ENCODE measurements around the gene SART3. TPM values are rescaled to one million over a fixed set of nuclear protein-coding genes. Genes with fewer than 3 reads are reported as not detected.

The SART3 gene
- total and polyA plus RNA-seq, 2 of the 4 experiments (the other 2 are of a cell fraction) = 22.6 to 37.8 TPM

DNA sequence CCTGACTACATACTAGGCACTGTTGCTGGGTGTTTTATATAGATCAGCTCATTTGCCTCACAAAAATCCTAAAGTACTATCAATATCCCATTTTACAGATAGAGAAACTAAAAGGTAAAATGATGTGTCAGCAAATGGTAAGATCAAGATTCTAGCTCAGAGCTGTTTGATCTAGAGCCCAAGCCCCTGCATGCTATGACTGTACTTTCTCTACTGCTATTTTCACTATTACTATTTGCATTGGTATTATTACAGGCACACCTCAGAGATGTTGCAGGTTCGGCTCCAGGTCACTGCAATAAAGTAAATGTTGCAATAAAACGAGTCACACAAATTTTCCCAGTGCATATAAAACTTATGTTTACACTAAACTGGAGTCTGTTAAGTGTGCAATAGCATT, 12.3 kb upstream of the SART3 start:
- H2AFZ ChIP-seq (replicated peaks; ENCODE audit: low read length, poor library complexity) = no peak overlapping the region
- H3K56ac ChIP-seq (ENCODE audit: extremely low read depth, insufficient read depth, low read length) = no peak overlapping the region
- intact Hi-C loops (cut with micrococcal nuclease) = no loop called here
- H3K9ac ChIP-seq (ENCODE audit: low read depth, low read length) = no peak overlapping the region
- no peak overlapping the region for H4K8ac ChIP-seq (ENCODE audit: low read depth in 2 of 2, low read length in 2 of 2)
- H4K5ac ChIP-seq (ENCODE audit: low read depth, low read length) = no peak overlapping the region
- DNase-seq (no peak), ATAC-seq (ENCODE audit: low read depth) (no peak)
- H3K4me2 ChIP-seq (ENCODE audit: low read depth, low read length) = no peak overlapping the region
- no peak overlapping the region for H2BK5ac ChIP-seq (ENCODE audit: low read depth, low read length, poor library complexity, severe bottlenecking)
- H2BK120ac ChIP-seq (ENCODE audit: low read depth, low read length) = no peak overlapping the region
- H3K9me3 ChIP-seq (ENCODE audit: control insufficient read depth, insufficient read depth, low read length) = no peaks in the 10 kb centered on the region
- H4K20me1 ChIP-seq (ENCODE audit: insufficient read depth, low read length) = no peaks in the 10 kb centered on the region
- no peak overlapping the region for H3K4me3 ChIP-seq (ENCODE audit: insufficient read depth, low read depth, low read length)
- no peak overlapping the region for H2AK9ac ChIP-seq (replicated peaks; ENCODE audit: low read depth, low read length, poor library complexity)
- BruUV-seq (replicated peaks) = no TSS peak
- no peaks in the 10 kb centered on the region for H3K27me3 ChIP-seq (ENCODE audit: control insufficient read depth, insufficient read depth, low read length)
- no peak overlapping the region for H3K14ac ChIP-seq (replicated peaks; ENCODE audit: low read depth, low read length)
- H2BK15ac ChIP-seq (ENCODE audit: low read depth, low read length) = no peak overlapping the region
- in situ Hi-C loops (cut with MboI; ENCODE audit: low sequenced_read_pairs) = no loop called here
- H3K27ac ChIP-seq (ENCODE audit: insufficient read depth, low read length) = no peak overlapping the region
- H3K4ac ChIP-seq (ENCODE audit: low read depth, low read length) = no peak overlapping the region
- no peaks in the 10 kb centered on the region for H3K4me1 ChIP-seq (ENCODE audit: control insufficient read depth, insufficient read depth, low read length)
- H2AK5ac ChIP-seq (ENCODE audit: low read depth, low read length) = no peak overlapping the region
- dilution Hi-C loops (cut with HindIII; ENCODE audit: low sequenced_read_pairs, unreplicated experiment) = no loop called here
- ChIA-PET CTCF (interaction anchor here (0.6 to 6.5 kb wide), 5 partner anchors 40 to 970 kb away, joined by 3 to 37 read pairs (median 7); no protein-coding TSS in a partner anchor), POLR2A (ENCODE audit: unreplicated experiment) (no interaction called here)
- H2BK20ac ChIP-seq (ENCODE audit: low read depth, low read length) = no peak overlapping the region; the same call in 1 of the 2 replicates
- no CpG with 5 or more reads among the region's 2 CpGs for WGBS, 2 experiments (ENCODE audit: extremely low coverage in 2 of 2, insufficient read length in 1 of 2)
- no peaks in the 10 kb centered on the region; the same call in 1 of the 2 replicates for H3K9me1 ChIP-seq (ENCODE audit: insufficient read depth, low read length)
- H3K18ac ChIP-seq (ENCODE audit: low read depth, low read length) = no peak overlapping the region
- no peak overlapping the region for H4K91ac ChIP-seq (ENCODE audit: insufficient read depth, low read depth, low read length)
- TF ChIP-seq CEBPB (IDR thresholded peaks at IDR 0.05; ENCODE audit: low read depth, low read length) (peak; percentile 42; the same call in 1 of the 2 replicates), MAFK (IDR thresholded peaks at IDR 0.05; ENCODE audit: low read depth, low read length) (peak; percentile 97), POLR2A (IDR thresholded peaks at IDR 0.05; ENCODE audit: low read depth, low read length) (no peak)
- H3K23ac ChIP-seq (ENCODE audit: low read depth, low read length) = no peak overlapping the region
- H3K79me1 ChIP-seq (ENCODE audit: low read depth in 1 of 2, low read length in 2 of 2) = no peaks in the 10 kb centered on the region
- peaks cover 9% of the 10 kb centered on the region for H3K36me3 ChIP-seq (ENCODE audit: control insufficient read depth, insufficient read depth, low read length)

Measured in IMR-90 (cell line).